Natural killer cell (primary cell): ENCODE data around the gene SLC46A3. TPM values are rescaled to one million over a fixed set of nuclear protein-coding genes. Genes with fewer than 3 reads are reported as not detected.

ENCODE experiments used
- ATAC-seq, 3 donors: fragments of 150-1000 bp in 2 of 3; fragments of 200-7000 bp in 1 of 3; cut with Tn5 transposase; 1 replicate in 1 of 3; 2 replicates in 2 of 3; pipeline ENCODE4 v1.10.0; 2021; ENCODE audit warnings: mild to moderate bottlenecking in 2 of 3, moderate library complexity in 2 of 3
- DNase-seq, 2 donors: peaks; one replicate each; pipeline versions ENCODE4 v3.0.0 to v3.0.0-alpha.2; 2013 to 2021; ENCODE audit warnings: mixed read lengths in 1 of 2
- H3K27ac ChIP-seq: one replicate; pipeline ENCODE4 v1.5.1; 2013; ENCODE audit warnings: mild to moderate bottlenecking, low read length
- H3K27me3 ChIP-seq: one replicate; pipeline ENCODE4 v1.6.1; 2013; ENCODE audit warnings: low read length; ENCODE audit not compliant: control insufficient read depth, insufficient read depth
- H3K36me3 ChIP-seq: one replicate; pipeline ENCODE4 v1.6.1; 2013; ENCODE audit warnings: low read length; ENCODE audit not compliant: control insufficient read depth, insufficient read depth
- H3K4me1 ChIP-seq: one replicate; pipeline ENCODE4 v1.6.1; 2013; ENCODE audit warnings: low read length; ENCODE audit not compliant: control insufficient read depth, insufficient read depth
- H3K4me3 ChIP-seq: one replicate; pipeline ENCODE4 v1.5.1; 2013; ENCODE audit warnings: low read length
- H3K9me3 ChIP-seq: one replicate; pipeline ENCODE4 v1.6.1; 2013; ENCODE audit warnings: low read length; ENCODE audit not compliant: control insufficient read depth, insufficient read depth
- H3K27ac Mint-ChIP-seq, 2 donors: one replicate each; pipeline ENCODE4 v1.8.0; 2022; ENCODE audit warnings: mild to moderate bottlenecking in 2 of 2, mixed read lengths in 2 of 2, moderate library complexity in 1 of 2
- H3K27me3 Mint-ChIP-seq, 2 donors: one replicate each; pipeline ENCODE4 v1.8.0; 2022; ENCODE audit warnings: low read depth in 2 of 2, mixed read lengths in 2 of 2
- H3K36me3 Mint-ChIP-seq: one replicate; pipeline ENCODE4 v1.8.0; 2022; ENCODE audit warnings: mixed read lengths
- H3K4me1 Mint-ChIP-seq, 2 donors: one replicate each; pipeline ENCODE4 v1.8.0; 2022; ENCODE audit warnings: mixed read lengths in 2 of 2
- H3K4me3 Mint-ChIP-seq: one replicate; pipeline ENCODE4 v1.8.0; 2022; ENCODE audit warnings: mild to moderate bottlenecking, moderate library complexity, mixed read lengths
- H3K9me3 Mint-ChIP-seq, 2 donors: one replicate each; pipeline ENCODE4 v1.8.0; 2022; ENCODE audit warnings: mixed read lengths in 2 of 2
- CTCF ChIP-seq: fragments of 200-600 bp; IDR thresholded peaks from one replicate; pipeline ENCODE4 v1.8.0; 2022; ENCODE audit warnings: antibody characterized with exemption
- WGBS: methylation state at CpG from one replicate; pipeline ENCODE4 v1.1.7; 2013; ENCODE audit warnings: missing lambda C conversion rate; ENCODE audit not compliant: insufficient coverage; 5-methylcytosine and 5-hydroxymethylcytosine counted together
- intact Hi-C: fragments of 100-400 bp; cut with micrococcal nuclease; formaldehyde crosslinking; loops from one replicate; pipeline ENCODE4 v1.14.2; 2022
- total RNA-seq, 4 donors: library from RNA; stranded (reverse); fragments of 120-200 nt in 1 of 4; gene quantifications; one replicate each; pipeline versions ENCODE4 v1.2.3 to v1.2.4, GENCODE V29; 2013 to 2022

SLC46A3 gene
- total RNA-seq, 3 donors from 2014 or later (not counting 1 experiment from before 2014, with no cell fraction given) = 9.7 to 16.2 (median 11.9) TPM

GRCh38 chr13:28719227-28720055 lies 671 bp upstream of the SLC46A3 start:
- Histone ChIP-seq H3K27ac (peak overlapping the region; percentile 92), H3K4me3 (peak overlapping the region; percentile 82), H3K27me3 (no peaks in the 10 kb centered on the region), H3K4me1 (peaks cover 5% of the 10 kb centered on the region), H3K36me3 (no peaks in the 10 kb centered on the region), H3K9me3 (no peaks in the 10 kb centered on the region)
- 49% methylated on average over 12 of the region's 15 CpGs for WGBS
- Mint-ChIP-seq H3K4me3 (peak overlapping the region; percentile 99), H3K27me3 (peaks cover 0 to 6% of the 10 kb centered on the region in 2 donors), H3K27ac (peak overlapping the region; percentile 91 to 94), H3K4me1 (peaks cover 31 to 32% of the 10 kb centered on the region in 2 donors), H3K9me3 (no peaks in the 10 kb centered on the region), H3K36me3 (no peaks in the 10 kb centered on the region)
- ATAC-seq (no peak), DNase-seq (peak in 1 of 2 donors; percentile 6)
- TF ChIP-seq CTCF = no peak
- intact Hi-C loops = loop anchor here (2.0 kb wide), 1 partner anchor 581 kb away; the partner anchor contains the start of gene PAN3

DNA sequence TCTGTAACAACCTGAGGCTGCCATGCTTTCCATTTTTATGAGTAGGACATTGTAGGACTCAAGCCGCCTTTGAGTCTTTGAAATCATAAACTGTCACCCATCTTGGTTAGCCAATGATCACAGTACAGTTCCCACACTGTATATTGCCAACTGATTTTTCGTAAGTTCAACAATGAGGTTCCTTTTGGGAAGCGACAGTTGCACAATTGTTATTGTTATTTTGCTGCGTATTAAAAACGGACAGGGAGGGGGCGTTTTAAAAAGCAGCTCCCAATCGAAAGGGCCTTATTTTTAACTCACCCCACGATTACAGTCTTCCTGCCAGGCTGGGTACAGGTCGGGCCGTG lies 601 bp downstream of the SLC46A3 start:
- Histone ChIP-seq H3K4me3 (peak overlapping the region; percentile 82), H3K9me3 (no peaks in the 10 kb centered on the region), H3K36me3 (peaks cover 1% of the 10 kb centered on the region), H3K27me3 (no peaks in the 10 kb centered on the region), H3K27ac (peak overlapping the region; percentile 92), H3K4me1 (peaks cover 5% of the 10 kb centered on the region)
- Mint-ChIP-seq H3K4me3 (peak overlapping the region; percentile 99), H3K4me1 (peaks cover 31 to 32% of the 10 kb centered on the region in 2 donors), H3K36me3 (no peaks in the 10 kb centered on the region), H3K27me3 (no peaks in the 10 kb centered on the region), H3K9me3 (no peaks in the 10 kb centered on the region), H3K27ac (peak overlapping the region; percentile 91 to 94)
- DNase-seq = no peak
- intact Hi-C loops = loop anchor here (1.0 to 2.0 kb wide), 2 partner anchors 59 to 579 kb away; partner anchors contain the start of genes PAN3 and POMP
- WGBS = 4% methylated on average over 10 of the region's 10 CpGs
- no peak for TF ChIP-seq CTCF
- ATAC-seq = no peak

DNA sequence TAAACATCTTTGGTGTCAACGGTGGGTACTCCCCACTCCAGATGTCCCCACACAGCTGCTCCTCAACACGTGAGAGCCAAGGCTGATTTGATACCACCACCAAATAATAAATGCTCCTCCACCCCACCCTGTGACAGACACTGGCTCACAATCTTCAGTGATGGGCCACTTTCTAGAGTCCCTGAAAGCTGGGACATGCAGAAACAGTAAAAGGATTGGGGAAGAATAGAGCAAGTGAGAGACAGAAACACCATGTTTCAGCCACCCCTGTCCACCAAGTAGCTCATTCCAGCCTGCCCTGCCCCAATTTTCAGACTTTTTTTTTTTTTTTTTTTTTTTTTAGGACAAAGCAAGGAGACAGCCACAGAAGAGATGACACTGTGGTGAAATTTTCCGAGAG lies 1.6 kb downstream of the SLC46A3 start:
- no peaks in the 10 kb centered on the region for H3K27me3 Mint-ChIP-seq
- TF ChIP-seq CTCF = no peak

More for the DNA sequence above, 1.6 kb downstream of the SLC46A3 start:
- H3K36me3 Mint-ChIP-seq = no peaks in the 10 kb centered on the region
- H3K4me1 ChIP-seq = peaks cover 5% of the 10 kb centered on the region
- no peak overlapping the region for H3K4me3 ChIP-seq
- H3K27ac Mint-ChIP-seq = peak overlapping the region; percentile 91 to 94
- H3K4me1 Mint-ChIP-seq = peaks cover 31 to 32% of the 10 kb centered on the region in 2 donors
- ATAC-seq (no peak), DNase-seq (no peak)
- H3K36me3 ChIP-seq = peaks cover 3% of the 10 kb centered on the region
- no peaks in the 10 kb centered on the region for H3K9me3 Mint-ChIP-seq
- H3K4me3 Mint-ChIP-seq = peak overlapping the region; percentile 77
- H3K27ac ChIP-seq = no peak overlapping the region
- intact Hi-C loops = no loop called here
- H3K9me3 ChIP-seq = no peaks in the 10 kb centered on the region
- 85% methylated on average over 3 of the region's 3 CpGs for WGBS
- no peaks in the 10 kb centered on the region for H3K27me3 ChIP-seq
